Mesenteric fat pad (tissue), 1 donor: ENCODE data around the gene KAT8. TPM values are rescaled to one million over a fixed set of nuclear protein-coding genes. Genes with fewer than 3 reads are reported as not detected.
"Not testable (repeated sequence)": the region's sequence is repeated elsewhere in the genome, so short reads cannot be mapped to it uniquely, and the experiment has no call there.

Source experiments
- DNase-seq: peaks from one replicate; pipeline ENCODE4 v3.0.0-alpha.2; 2020; ENCODE audit warnings: low spot score
- total RNA-seq: library from RNA; stranded (reverse); fragmentation: NEBNext Ultra II Directional; extraction: Animal tissue kit (Norgen Biotek cat#: 25700); gene quantifications from one replicate; pipeline ENCODE4 v1.2.1, GENCODE V29; 2021
- donor health status: DM: yes; HTN: yes; CAD: no.

The KAT8 gene
- total RNA-seq, 1 donor from 2014 or later: 49.5 TPM

DNA sequence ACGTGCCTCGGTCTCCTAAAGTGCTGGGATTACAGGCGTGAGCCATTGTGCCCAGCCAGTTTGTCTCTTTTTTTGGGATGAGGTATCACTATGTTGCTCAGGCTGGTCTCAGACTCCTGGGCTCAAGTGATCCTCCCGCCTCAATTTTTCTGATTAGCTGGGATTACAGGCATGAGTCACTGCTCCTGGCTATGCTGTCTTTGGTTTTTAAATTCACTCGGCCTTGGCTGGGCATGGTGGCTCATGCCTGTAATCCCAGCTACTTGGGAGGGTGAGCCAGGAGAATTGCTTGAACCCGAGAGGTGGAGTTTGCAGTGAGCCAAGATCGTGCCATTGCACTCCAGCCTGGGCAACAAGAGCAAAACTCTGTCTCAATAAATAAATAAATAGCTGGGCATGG lies 27.0 kb downstream of the KAT8 start:
- not testable (repeated sequence) for DNase-seq

DNA sequence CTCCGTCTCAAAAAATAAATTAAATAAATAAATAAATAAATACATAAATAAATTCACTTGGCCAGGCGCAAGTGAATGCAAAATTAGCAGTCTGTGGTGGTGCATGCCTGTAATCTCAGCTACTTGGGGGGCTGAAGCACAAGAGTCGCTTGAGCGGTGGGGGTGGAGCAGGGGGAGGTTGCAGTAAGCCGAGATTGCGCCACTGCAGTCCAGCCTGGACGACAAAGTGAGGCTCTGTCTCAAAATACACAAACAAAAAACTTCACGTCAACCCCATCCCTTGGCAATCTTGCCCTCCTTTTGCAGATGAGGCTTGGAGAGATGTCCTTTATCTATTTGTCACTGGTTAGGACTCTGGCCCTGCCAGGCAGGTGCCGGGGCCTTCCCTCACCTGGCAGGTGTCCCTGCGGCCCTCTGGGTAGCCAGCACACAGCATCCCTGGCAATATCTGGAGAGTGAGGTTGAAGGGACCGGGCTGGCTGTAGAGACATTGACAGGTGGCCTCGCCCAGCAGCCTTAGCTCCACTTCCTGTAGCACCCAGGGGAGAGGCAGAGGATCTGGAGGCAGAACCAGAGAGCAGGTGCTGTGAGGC lies 28.0 kb downstream of the KAT8 start:
- DNase-seq: no peak

GRCh38 chr16:31147574-31147973 lies 30.1 kb downstream of the KAT8 start:
- no peak for DNase-seq

- DNase-seq: no peak
Measured at GRCh38 chr16:31148281-31148728, 30.8 kb downstream of the KAT8 start.

DNA sequence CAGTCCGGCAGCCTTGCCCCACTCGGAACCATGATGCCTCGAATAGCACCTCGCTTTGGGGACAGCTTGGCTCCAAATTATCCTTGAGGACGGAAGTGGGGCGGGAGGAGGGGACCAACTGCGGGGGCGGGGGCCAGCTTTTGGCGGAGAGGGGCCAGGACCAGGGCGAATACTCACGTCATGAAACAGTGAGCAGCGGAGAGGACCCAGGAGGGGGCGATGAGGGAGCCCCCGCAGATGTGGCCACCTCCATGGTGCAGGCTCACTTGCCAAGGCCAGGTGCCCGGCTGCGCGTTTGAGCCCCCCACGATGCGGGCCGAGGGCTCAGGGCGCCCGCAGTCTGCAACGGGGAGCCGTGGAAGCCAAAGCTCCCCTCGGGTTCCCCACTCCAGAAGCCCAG lies 31.4 kb downstream of the KAT8 start:
- DNase-seq: no peak

- DNase-seq: no peak
Measured at GRCh38 chr16:31149332-31149731, 31.9 kb downstream of the KAT8 start.

- no peak for DNase-seq
Measured at GRCh38 chr16:31149894-31150890, 32.7 kb downstream of the KAT8 start, which contains the start of gene PRSS36. Gene PRSS36, minus strand, starts transcription at chr16:31150066. Its CDS starts 31 bp downstream, at chr16:31150035.

GRCh38 chr16:31150976-31151375 lies 33.5 kb downstream of the KAT8 start:
- not testable (repeated sequence) for DNase-seq

GRCh38 chr16:31157136-31157535 lies 39.7 kb downstream of the KAT8 start:
- DNase-seq: no peak

DNA sequence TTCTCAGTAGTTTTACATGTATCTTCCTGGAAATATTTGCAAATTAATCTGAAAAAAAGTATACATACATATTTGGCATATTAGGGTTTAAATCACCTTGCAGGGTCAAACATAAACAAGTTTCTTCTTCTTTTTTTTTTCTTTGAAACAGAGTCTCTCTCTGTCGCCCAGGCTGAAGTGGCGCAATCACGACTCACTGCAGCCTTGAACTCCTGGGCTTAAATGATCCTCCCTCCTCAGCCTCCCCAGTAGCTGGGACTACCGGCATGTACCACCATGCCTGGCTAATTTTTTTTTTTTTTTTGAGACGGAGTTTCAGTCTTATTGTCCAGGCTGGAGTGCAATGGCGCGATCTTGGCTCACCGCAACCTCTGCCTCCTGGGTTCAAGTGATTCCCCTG lies 49.9 kb downstream of the KAT8 start:
- DNase-seq: no peak

- no peak for DNase-seq
Measured at GRCh38 chr16:31168848-31169247, 51.4 kb downstream of the KAT8 start.

GRCh38 chr16:31170048-31170447 lies 52.6 kb downstream of the KAT8 start:
- DNase-seq: not testable (repeated sequence)

- no peak for DNase-seq
Measured at GRCh38 chr16:31177136-31177535, 59.7 kb downstream of the KAT8 start.

DNA sequence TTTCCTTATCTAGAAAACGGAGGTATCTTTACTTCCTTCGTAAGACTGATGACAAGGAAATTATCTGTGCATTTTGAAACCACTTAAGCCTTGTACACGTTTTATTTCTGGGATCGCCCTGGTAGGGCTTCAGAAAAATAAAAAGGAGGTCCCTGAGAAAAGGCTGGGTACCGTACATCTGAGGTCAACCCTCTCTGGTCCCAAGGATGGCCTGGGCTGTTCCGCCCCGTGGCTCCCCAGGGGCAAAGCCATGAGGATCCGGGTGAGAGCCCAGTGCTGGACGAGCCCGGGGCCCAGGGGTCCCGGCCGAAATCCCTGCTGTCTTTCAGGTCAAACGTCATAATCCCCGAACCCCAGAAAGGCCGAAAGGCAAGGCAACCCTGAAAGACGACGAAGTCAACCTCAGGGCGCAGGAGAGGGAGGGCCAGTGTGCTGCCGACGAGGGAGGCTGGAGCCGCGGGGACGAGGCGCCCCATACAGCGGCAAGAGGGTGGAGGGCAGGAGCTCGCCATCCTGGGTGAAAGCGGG lies 61.8 kb downstream of the KAT8 start:
- no peak for DNase-seq

- DNase-seq: peak; percentile 99
Measured at GRCh38 chr16:31179747-31180459, 62.4 kb downstream of the KAT8 start, which contains the start of gene FUS. Gene FUS, plus strand, starts transcription at chr16:31180139. Its CDS starts 76 bp downstream, at chr16:31180215.

Other genes starting within 250 kb of the KAT8 start
- gene BCL7C, start 223.6 kb upstream of the KAT8 start, total RNA-seq: 21.3 TPM
- gene CTF1, start 221.1 kb upstream of the KAT8 start, total RNA-seq: 4.9 TPM
- gene FBXL19, start 194.1 kb upstream of the KAT8 start, total RNA-seq: 11.4 TPM
- gene ORAI3, start 168.6 kb upstream of the KAT8 start, total RNA-seq: 17.9 TPM
- gene SETD1A, start 159.9 kb upstream of the KAT8 start, total RNA-seq: 18.5 TPM
- gene HSD3B7, start 132.5 kb upstream of the KAT8 start, total RNA-seq: 51.1 TPM
- gene STX1B, start 107.0 kb upstream of the KAT8 start, total RNA-seq: 1.5 TPM
- 111 TPM for gene STX4, start 84.1 kb upstream of the KAT8 start, total RNA-seq
- 13.3 TPM for gene ZNF668, start 43.4 kb upstream of the KAT8 start, total RNA-seq
- gene ZNF646, start 43.2 kb upstream of the KAT8 start, total RNA-seq: 11.9 TPM
- 1.2 TPM for gene PRSS53, start 28.7 kb upstream of the KAT8 start, total RNA-seq
- gene VKORC1, start 22.9 kb upstream of the KAT8 start, total RNA-seq: 59.6 TPM
- 42.2 TPM for gene BCKDK, start 9.3 kb upstream of the KAT8 start, total RNA-seq
- gene PRSS8, start 18.1 kb downstream of the KAT8 start, total RNA-seq: 0.51 TPM
- gene PRSS36, start 32.4 kb downstream of the KAT8 start, total RNA-seq: 9.8 TPM
- gene FUS, start 62.5 kb downstream of the KAT8 start, total RNA-seq: 224 TPM
- 22.4 TPM for gene PYCARD, start 85.1 kb downstream of the KAT8 start, total RNA-seq
- 0.03 TPM for gene TRIM72, start 96.5 kb downstream of the KAT8 start, total RNA-seq
- not detected for gene PYDC1, start 99.5 kb downstream of the KAT8 start, total RNA-seq
- 35.1 TPM for gene ITGAM, start 142.3 kb downstream of the KAT8 start, total RNA-seq
- gene ITGAX, start 237.5 kb downstream of the KAT8 start, total RNA-seq: 36.4 TPM